LNCAP (cell line): ENCODE measurements around the gene DMRTA2.

Source experiments
- TF ChIP-seq, protein P1 (sequence below): fragments of 450-650 bp; IDR thresholded peaks from 2 replicates; pipeline ENCODE4 v1.5.1; 2017; ENCODE audit warnings: mild to moderate bottlenecking

Gene DMRTA2

DNA sequence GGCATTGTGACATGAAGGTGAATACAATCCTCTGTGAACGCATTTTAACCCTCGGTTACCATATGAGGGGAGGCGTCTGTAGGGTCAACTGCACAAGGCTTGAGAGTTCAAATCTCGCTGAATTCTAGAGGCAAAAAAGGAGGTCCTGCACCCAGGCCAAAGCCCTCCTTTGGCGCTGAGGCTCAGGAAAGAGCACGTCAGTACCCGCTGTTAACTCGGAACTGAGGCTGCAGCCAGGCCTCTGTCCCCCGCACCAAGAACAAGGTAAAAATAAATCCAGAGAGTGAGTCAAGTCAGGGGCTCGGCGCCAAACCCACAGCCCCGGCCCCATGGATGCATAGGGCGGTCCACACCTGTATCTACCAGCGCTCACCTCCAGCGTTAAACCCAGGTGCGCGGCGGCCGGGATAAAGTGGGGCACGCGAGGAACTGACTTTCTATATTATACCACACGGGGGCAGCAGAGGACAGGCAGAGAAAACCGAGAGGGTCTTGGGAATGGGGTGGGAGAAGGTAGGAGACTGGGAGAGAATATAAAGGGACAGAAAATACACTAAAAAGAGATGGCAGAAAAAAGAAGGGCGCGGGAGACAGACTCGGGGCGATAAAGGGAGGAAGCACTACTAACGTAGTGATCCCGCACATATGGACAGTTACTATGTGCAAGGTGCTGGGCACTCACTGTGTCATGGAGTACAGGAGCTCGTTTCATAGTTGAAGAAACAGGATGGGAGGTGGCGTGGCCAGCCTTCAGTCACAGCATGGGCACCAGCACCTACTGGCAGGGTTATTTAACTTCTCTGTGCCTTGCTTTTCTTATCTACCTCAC lies 54.9 kb downstream of the DMRTA2 start:
- TF ChIP-seq, protein P1, sequence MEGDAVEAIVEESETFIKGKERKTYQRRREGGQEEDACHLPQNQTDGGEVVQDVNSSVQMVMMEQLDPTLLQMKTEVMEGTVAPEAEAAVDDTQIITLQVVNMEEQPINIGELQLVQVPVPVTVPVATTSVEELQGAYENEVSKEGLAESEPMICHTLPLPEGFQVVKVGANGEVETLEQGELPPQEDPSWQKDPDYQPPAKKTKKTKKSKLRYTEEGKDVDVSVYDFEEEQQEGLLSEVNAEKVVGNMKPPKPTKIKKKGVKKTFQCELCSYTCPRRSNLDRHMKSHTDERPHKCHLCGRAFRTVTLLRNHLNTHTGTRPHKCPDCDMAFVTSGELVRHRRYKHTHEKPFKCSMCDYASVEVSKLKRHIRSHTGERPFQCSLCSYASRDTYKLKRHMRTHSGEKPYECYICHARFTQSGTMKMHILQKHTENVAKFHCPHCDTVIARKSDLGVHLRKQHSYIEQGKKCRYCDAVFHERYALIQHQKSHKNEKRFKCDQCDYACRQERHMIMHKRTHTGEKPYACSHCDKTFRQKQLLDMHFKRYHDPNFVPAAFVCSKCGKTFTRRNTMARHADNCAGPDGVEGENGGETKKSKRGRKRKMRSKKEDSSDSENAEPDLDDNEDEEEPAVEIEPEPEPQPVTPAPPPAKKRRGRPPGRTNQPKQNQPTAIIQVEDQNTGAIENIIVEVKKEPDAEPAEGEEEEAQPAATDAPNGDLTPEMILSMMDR = peak; percentile 84
